Osteoblast (primary cell): ENCODE results near the gene KAZN. TPM values are rescaled to one million over a fixed set of nuclear protein-coding genes. Genes with fewer than 3 reads are reported as not detected.

Experiments used
- DNase-seq: peaks from one replicate; pipeline ENCODE4 v3.0.0; 2011; ENCODE audit warnings: low spot score, mixed read lengths; ENCODE audit not compliant: insufficient read length; ENCODE audit errors: missing footprints
- H2AFZ ChIP-seq: 2 replicates; pipeline ENCODE4 v1.6.0; 2011; ENCODE audit warnings: mild to moderate bottlenecking, low read length
- H3K27ac ChIP-seq: 2 replicates; pipeline ENCODE4 v1.5.1; 2011; ENCODE audit warnings: mild to moderate bottlenecking, low read depth, low read length, moderate library complexity
- H3K27me3 ChIP-seq: 2 replicates; pipeline ENCODE4 v1.6.0; 2012; ENCODE audit warnings: mild to moderate bottlenecking, control low read depth, inconsistent platforms, low read length, moderate library complexity; ENCODE audit not compliant: insufficient read depth
- H3K36me3 ChIP-seq: 2 replicates; pipeline ENCODE4 v1.5.1; 2011; ENCODE audit warnings: mild to moderate bottlenecking, low read length, control low read depth, moderate library complexity; ENCODE audit not compliant: insufficient read depth
- H3K4me1 ChIP-seq: 2 replicates; pipeline ENCODE4 v1.5.1; 2011; ENCODE audit warnings: mild to moderate bottlenecking, low read length, control low read depth, moderate library complexity; ENCODE audit not compliant: insufficient read depth
- H3K4me2 ChIP-seq: 2 replicates; pipeline ENCODE4 v1.6.0; 2011; ENCODE audit warnings: mild to moderate bottlenecking, low read length; ENCODE audit not compliant: insufficient read depth
- H3K4me3 ChIP-seq: fragments of 200-600 bp; sonication (generic); 3 replicates; pipeline ENCODE4 v1.5.1; 2012; ENCODE audit warnings: mild to moderate bottlenecking, low read length, inconsistent platforms; ENCODE audit not compliant: insufficient read depth
- H3K79me2 ChIP-seq: 2 replicates; pipeline ENCODE4 v1.6.0; 2012; ENCODE audit warnings: mild to moderate bottlenecking, low read length, control low read depth, inconsistent platforms; ENCODE audit not compliant: insufficient read depth
- H3K9me3 ChIP-seq: 2 replicates; pipeline ENCODE4 v1.5.1; 2011; ENCODE audit warnings: low read depth, low read length, control low read depth
- H4K20me1 ChIP-seq: 2 replicates; pipeline ENCODE4 v1.6.0; 2012; ENCODE audit warnings: mild to moderate bottlenecking, low read length, control low read depth; ENCODE audit not compliant: insufficient read depth
- total RNA-seq: library from RNA; depleted of rRNA; stranded (reverse); fragments of >200 nt; gene quantifications from 2 replicates; pipeline ENCODE4 v1.2.3, GENCODE V29; 2012
- TF ChIP-seq, protein P1 (sequence below): IDR thresholded peaks from 2 replicates; pipeline ENCODE4 v1.5.1; 2011; ENCODE audit warnings: mild to moderate bottlenecking, low read depth, low read length, moderate library complexity; ENCODE audit errors: extremely low read depth

Gene KAZN
- total RNA-seq, 1 donor = 9.0 TPM

DNA sequence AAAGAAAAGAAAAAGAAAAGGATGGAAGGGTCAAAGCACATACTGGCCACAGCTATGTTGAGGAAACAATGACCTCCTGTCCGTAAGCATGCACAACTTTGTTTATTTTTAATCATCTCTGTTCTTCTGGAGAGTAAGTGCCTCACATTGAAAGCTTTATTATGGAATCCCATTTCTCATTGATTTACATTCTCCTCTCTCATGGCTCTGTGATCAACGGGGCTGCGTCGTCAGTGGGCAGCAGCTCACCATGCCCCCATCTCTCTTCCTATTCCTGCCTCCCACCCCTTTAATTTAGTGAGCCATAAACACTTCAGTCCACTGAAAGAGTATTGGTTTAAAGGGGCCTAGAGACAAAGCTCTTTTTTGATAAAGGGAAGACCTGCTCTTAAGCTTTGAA lies 98.9 kb downstream of the KAZN start:
- H3K27me3 ChIP-seq = peaks cover 7% of the 10 kb centered on the region
- no peaks in the 10 kb centered on the region for H3K9me3 ChIP-seq
- H3K4me3 ChIP-seq = no peak overlapping the region
- H3K27ac ChIP-seq = no peak overlapping the region
- H3K4me1 ChIP-seq = no peaks in the 10 kb centered on the region
- no peak overlapping the region for H3K4me2 ChIP-seq
- H4K20me1 ChIP-seq = peaks cover 3% of the 10 kb centered on the region
- TF ChIP-seq, protein P1, sequence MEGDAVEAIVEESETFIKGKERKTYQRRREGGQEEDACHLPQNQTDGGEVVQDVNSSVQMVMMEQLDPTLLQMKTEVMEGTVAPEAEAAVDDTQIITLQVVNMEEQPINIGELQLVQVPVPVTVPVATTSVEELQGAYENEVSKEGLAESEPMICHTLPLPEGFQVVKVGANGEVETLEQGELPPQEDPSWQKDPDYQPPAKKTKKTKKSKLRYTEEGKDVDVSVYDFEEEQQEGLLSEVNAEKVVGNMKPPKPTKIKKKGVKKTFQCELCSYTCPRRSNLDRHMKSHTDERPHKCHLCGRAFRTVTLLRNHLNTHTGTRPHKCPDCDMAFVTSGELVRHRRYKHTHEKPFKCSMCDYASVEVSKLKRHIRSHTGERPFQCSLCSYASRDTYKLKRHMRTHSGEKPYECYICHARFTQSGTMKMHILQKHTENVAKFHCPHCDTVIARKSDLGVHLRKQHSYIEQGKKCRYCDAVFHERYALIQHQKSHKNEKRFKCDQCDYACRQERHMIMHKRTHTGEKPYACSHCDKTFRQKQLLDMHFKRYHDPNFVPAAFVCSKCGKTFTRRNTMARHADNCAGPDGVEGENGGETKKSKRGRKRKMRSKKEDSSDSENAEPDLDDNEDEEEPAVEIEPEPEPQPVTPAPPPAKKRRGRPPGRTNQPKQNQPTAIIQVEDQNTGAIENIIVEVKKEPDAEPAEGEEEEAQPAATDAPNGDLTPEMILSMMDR = no peak
- H3K36me3 ChIP-seq = no peaks in the 10 kb centered on the region
- H3K79me2 ChIP-seq = no peaks in the 10 kb centered on the region
- H2AFZ ChIP-seq = no peak overlapping the region
- DNase-seq = peak; percentile 18

DNA sequence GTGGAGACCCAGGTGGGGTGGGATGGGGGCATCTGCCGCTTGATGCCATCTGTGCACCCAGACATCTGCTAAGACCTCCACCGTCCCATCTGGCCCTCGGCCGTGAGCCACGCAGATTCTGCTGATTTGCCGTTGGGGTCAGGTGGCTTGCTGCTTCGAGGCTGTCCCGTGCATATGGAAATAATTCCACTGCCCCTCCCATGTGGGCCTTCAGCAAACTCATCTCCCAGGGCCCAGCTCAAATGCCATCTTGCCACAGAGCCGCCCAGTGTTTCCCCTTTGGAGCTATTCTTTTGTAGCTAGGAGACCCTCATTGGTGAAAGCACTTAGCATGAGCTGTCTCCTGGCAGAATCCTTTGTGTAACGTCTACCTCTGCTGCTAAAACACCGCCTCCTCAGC lies 99.8 kb downstream of the KAZN start:
- DNase-seq = peak; percentile 9
- Histone ChIP-seq H3K4me3 (no peak overlapping the region), H3K9me3 (no peaks in the 10 kb centered on the region), H2AFZ (no peak overlapping the region), H4K20me1 (peaks cover 3% of the 10 kb centered on the region), H3K27ac (no peak overlapping the region), H3K36me3 (no peaks in the 10 kb centered on the region), H3K79me2 (no peaks in the 10 kb centered on the region), H3K4me2 (no peak overlapping the region), H3K4me1 (no peaks in the 10 kb centered on the region), H3K27me3 (peaks cover 7% of the 10 kb centered on the region)
- TF ChIP-seq, protein P1 = no peak

DNA sequence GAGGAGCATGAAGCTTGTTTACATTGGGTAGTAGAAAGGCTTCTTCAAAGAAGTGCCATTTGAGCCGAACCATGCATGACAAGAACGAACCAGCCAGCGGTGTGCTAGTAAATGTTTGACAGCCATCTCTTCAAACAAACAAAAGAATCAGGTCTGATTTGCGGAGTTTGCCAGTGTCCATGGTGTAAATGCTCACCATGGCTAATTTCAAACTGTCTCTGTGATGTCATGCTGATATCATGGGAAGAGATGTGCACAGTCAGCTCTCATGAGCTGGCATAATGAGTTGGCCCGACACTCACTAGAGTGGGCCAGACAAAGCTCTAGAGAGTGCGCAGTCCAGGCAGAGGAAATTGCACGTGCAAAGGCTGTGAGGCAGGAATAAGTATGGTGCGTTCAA lies 101.1 kb downstream of the KAZN start:
- Histone ChIP-seq H4K20me1 (peaks cover 5% of the 10 kb centered on the region), H3K79me2 (no peaks in the 10 kb centered on the region), H3K27ac (no peak overlapping the region), H3K36me3 (no peaks in the 10 kb centered on the region), H3K9me3 (no peaks in the 10 kb centered on the region), H3K4me2 (no peak overlapping the region), H3K4me1 (no peaks in the 10 kb centered on the region), H3K4me3 (no peak overlapping the region), H2AFZ (no peak overlapping the region), H3K27me3 (peaks cover 7% of the 10 kb centered on the region)
- TF ChIP-seq, protein P1 = no peak
- no peak for DNase-seq

DNA sequence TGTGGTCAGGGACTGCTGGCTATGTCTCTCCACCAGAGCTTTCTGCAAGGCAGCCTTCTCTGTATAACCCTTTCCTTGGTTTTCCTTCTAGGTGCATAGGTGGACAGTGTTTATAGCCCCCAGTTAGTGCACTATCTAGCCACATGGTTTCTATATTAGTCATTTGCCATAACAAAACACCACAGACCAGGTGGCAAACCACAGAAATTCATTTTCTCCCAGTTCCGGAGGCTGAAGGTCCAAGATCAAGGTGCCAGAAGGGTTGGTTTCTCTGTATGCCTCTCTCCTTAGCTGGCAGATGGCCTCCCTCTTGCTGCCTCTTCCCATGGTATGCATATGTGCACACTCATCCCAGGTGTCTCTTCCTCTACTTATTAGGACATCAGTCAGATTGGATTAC lies 106.4 kb downstream of the KAZN start:
- Histone ChIP-seq H3K79me2 (no peaks in the 10 kb centered on the region), H3K27ac (no peak overlapping the region), H2AFZ (no peak overlapping the region), H3K4me1 (no peaks in the 10 kb centered on the region), H3K27me3 (peaks cover 2% of the 10 kb centered on the region), H3K4me2 (no peak overlapping the region), H3K4me3 (no peak overlapping the region), H3K36me3 (no peaks in the 10 kb centered on the region), H3K9me3 (no peaks in the 10 kb centered on the region), H4K20me1 (peaks cover 3% of the 10 kb centered on the region)
- TF ChIP-seq, protein P1 = no peak
- no peak for DNase-seq
